Mammary epithelial cell (primary cell): ENCODE results near the gene VWA5B1.

Experiments used
- CTCF ChIP-seq, 2 donors: IDR thresholded peaks in 1 of 2; conservative IDR thresholded peaks in 1 of 2; 2 replicates each; pipeline ENCODE4 v1.5.1; 2011 to 2012; ENCODE audit warnings: inconsistent platforms in 2 of 2, low read length in 2 of 2, mild to moderate bottlenecking in 2 of 2, control low read depth in 1 of 2, low read depth in 1 of 2; ENCODE audit not compliant: insufficient read depth in 1 of 2; ENCODE audit errors: extremely low read depth in 1 of 2
- EZH2 ChIP-seq: IDR thresholded peaks from 2 replicates; pipeline ENCODE4 v1.6.1; 2012; ENCODE audit warnings: low read length, inconsistent platforms, borderline replicate concordance

DNA sequence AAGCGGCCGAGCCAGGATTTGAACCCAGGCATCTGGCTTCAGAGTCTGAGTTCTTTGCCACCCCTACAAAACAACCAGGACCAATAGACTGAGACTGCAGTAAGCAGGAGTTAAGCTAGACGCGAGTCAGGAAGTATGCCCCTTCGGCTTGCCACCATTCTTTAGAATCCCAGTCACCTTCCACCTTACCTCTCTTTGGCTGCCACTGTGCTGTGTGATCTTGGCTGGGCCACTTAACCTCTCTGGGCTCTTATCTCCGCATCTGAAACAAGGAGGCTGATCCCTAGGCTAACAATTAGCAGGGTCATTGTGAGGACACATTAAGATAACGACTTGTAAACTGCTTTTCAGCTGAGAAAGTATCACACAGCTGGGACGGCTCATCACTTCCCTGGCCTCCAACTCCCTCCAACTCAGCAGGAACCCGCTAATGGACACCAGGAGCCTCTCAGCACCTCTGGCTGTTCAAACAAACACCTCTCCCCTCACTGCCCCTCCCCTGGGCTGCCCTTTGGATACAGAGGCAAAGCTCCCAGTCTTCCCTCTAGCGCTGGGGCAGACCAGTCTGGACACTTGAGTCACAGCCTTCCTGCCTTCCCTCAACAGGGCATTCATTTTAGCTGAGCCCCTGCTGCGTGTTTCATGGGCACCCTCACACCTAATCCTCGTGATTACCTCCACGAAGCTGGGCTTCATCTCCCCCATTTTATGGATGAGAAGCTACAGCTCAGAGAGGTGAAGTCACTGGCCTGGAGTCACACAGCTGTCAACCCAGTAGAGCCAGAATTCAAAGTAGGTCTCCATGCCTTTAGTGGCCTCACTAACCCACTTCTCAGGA lies 112.1 kb downstream of the VWA5B1 start:
- no peak for TF ChIP-seq CTCF (conservative IDR thresholded peaks at IDR 0.05 in 1 of 2, IDR thresholded peaks at IDR 0.05 in 1 of 2; ENCODE audit: extremely low read depth in 1 of 2, insufficient read depth in 1 of 2, low read depth in 1 of 2, low read length in 2 of 2)
- TF ChIP-seq EZH2: no peak
